Effector memory CD4-positive, alpha-beta T cell (primary cell): ENCODE data around the gene RIC1.
"Not testable (repeated sequence)": the region's sequence is repeated elsewhere in the genome, so short reads cannot be mapped to it uniquely, and the experiment has no call there.

Source experiments
- DNase-seq, 3 donors: peaks; one replicate each; pipeline ENCODE4 v3.0.0-alpha.2; 2020
- H3K27ac ChIP-seq: 2 replicates; pipeline ENCODE4 v1.7.0; 2013; ENCODE audit warnings: mild to moderate bottlenecking, low read length, moderate library complexity; ENCODE audit not compliant: insufficient read depth, poor library complexity, severe bottlenecking
- H3K27me3 ChIP-seq: replicated peaks from 2 replicates; pipeline ENCODE4 v1.7.0; 2013; ENCODE audit warnings: mild to moderate bottlenecking, low read length; ENCODE audit not compliant: insufficient read depth, control insufficient read depth, poor library complexity, severe bottlenecking
- H3K36me3 ChIP-seq: 2 replicates; pipeline ENCODE4 v1.7.0; 2013; ENCODE audit warnings: mild to moderate bottlenecking, low read length, moderate library complexity; ENCODE audit not compliant: control insufficient read depth, insufficient read depth
- H3K4me1 ChIP-seq: 2 replicates; pipeline ENCODE4 v1.7.0; 2013; ENCODE audit warnings: low read length, mild to moderate bottlenecking; ENCODE audit not compliant: control insufficient read depth, insufficient read depth, poor library complexity, severe bottlenecking
- H3K4me3 ChIP-seq: 2 replicates; pipeline ENCODE4 v1.7.0; 2013; ENCODE audit warnings: low read length, low read depth, mild to moderate bottlenecking; ENCODE audit not compliant: insufficient read depth, poor library complexity, severe bottlenecking
- H3K9me3 ChIP-seq: 2 replicates; pipeline ENCODE4 v1.7.0; 2013; ENCODE audit warnings: mild to moderate bottlenecking, low read length, moderate library complexity; ENCODE audit not compliant: control insufficient read depth

The RIC1 gene

DNA sequence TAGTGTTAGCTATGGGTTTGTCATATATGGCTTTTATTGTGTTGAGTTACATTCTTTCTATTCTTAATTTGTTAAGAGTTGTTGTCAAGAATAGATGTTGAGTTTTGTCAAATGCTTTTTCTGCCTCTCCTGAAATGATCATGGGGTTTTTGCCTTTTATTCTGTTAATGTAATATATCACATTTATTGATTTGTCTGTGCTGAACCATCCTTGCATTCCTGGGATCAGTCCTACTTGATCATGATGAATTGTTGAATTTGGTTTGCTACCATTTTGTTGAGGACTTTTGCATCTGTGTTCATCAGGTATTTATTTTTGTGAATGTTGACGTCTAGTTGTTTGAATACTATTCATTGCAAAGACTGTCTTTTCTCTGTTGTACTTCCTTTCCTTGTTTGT is 23.9 kb downstream of the RIC1 start:
- Histone ChIP-seq H3K36me3 (no peaks in the 10 kb centered on the region), H3K27me3 (no peaks in the 10 kb centered on the region), H3K27ac (no peak overlapping the region), H3K9me3 (peaks cover 7% of the 10 kb centered on the region), H3K4me3 (no peak overlapping the region), H3K4me1 (no peaks in the 10 kb centered on the region)
- DNase-seq: no peak

DNA sequence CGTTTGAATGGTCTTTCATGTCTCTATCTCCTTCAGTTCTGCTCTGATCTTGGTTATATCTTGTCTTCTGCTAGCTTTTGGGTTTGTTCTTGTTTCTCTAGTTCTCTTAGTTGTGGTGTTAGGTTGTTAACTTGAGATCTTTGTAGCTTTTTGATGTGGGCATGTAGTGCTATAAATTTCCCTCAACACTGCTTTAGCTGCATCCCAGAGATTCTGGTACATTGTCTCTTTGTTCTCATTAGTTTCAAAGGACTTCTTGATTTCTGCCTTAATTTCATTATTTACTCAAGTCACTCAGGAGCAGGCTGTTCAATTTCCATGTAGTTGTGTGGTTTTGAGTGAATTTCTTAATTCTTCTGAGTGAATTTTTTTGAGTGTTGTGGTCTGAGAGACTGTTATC is 33.9 kb downstream of the RIC1 start:
- H3K4me1 ChIP-seq, H3K27me3 ChIP-seq, DNase-seq, H3K9me3 ChIP-seq, H3K27ac ChIP-seq, H3K36me3 ChIP-seq, H3K4me3 ChIP-seq: not testable (repeated sequence)

DNA sequence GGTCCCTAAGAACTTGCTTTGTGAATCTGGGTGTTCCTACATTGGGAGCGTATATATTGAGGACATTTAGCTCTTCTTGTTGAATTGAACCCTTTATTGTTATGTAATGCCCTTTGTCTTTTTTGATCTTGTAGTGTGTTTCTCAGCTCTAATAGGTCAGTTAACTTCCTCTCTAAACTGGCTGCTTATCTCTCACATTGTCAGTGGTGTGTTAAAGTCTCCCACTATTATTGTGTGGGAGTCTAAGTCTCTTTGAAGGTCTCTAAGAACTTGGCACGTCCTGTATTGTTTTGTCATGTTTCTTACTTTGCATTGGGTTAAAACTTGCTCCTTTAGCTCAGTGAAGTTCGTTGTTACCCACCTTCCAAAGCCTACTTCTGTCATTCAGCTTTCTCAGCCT is 36.2 kb downstream of the RIC1 start:
- Histone ChIP-seq H3K36me3 (no peaks in the 10 kb centered on the region), H3K27me3 (no peaks in the 10 kb centered on the region), H3K4me1 (peaks cover 2% of the 10 kb centered on the region), H3K9me3 (no peaks in the 10 kb centered on the region), H3K27ac (no peak overlapping the region), H3K4me3 (no peak overlapping the region)
- DNase-seq: no peak

DNA sequence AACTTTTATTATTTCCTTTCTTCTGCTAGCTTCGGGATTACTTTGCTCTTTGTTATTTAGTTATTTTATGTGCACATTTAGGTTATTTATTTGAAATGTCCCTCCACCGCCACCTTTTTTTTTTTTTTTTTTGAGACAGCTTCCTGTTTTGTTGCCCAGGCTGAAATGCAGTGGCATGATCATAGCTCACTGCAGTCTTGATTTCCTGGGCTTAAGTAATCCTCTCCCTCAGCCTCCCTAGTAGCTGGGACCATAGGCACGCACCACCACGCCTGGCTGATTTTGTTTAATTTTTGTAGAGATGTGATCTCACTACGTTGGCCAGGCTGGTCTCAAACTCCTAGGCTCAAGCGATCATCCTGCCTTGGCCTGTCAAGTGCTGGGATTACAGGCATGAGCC is 38.5 kb downstream of the RIC1 start:
- Histone ChIP-seq H3K27ac (no peak overlapping the region), H3K27me3 (no peaks in the 10 kb centered on the region), H3K36me3 (no peaks in the 10 kb centered on the region), H3K4me1 (peaks cover 7% of the 10 kb centered on the region), H3K9me3 (no peaks in the 10 kb centered on the region), H3K4me3 (no peak overlapping the region)
- no peak for DNase-seq

DNA sequence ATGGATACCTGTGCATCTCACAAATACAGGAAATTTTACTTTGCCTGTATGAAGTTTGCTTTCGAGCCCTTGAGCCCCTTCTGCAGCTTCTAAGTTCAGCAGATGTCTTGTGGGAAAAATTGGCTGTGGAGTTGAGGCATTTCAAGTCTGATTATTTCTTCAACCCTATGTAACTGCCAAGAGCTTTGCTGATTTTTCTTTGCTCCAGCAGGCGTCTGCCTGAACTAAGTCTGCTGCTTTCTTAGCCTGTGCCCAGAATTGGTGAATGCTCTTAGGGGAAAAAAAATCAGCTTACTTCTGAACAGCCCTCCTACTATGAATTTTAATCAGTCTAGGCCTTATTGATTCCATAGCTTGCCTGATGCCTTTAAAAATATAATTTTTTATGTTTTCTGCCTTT is 41.2 kb downstream of the RIC1 start:
- H3K4me3 ChIP-seq: no peak overlapping the region
- no peaks in the 10 kb centered on the region for H3K9me3 ChIP-seq
- no peaks in the 10 kb centered on the region for H3K36me3 ChIP-seq
- no peak for DNase-seq
- no peak overlapping the region for H3K27ac ChIP-seq
- no peaks in the 10 kb centered on the region for H3K27me3 ChIP-seq
- peaks cover 7% of the 10 kb centered on the region for H3K4me1 ChIP-seq

DNA sequence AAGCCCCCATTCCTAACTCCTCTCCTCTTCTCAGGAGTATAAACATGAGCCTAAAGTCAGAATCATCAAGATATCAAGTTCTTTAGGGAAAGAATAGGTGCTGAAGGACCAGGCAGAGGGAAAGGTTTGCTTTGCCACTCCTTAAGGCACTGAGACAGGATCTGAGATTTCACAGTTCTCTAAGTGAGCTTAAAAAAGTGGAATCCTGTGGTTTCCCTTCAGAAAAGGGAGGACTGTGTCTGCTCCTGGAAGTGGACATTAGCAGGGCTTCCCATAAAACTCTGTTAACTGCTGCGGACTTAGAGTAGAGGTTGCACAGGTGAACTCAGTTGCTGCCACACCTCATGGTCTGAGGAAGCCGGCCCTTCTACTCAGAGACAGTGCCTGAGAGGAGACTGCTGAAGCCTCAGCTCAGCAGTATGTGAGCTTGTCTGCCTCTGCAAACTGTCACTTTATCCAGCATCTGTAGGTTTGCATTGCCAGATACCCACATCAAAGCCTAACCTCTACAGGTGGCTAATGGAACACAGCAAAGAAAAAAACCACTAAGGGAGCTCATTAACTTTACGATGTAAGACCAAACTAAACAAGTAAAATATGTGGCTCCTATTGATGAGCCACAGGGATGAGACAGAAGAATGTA is 42.9 kb downstream of the RIC1 start:
- Histone ChIP-seq H3K9me3 (no peaks in the 10 kb centered on the region), H3K27ac (no peak overlapping the region), H3K36me3 (no peaks in the 10 kb centered on the region), H3K27me3 (no peaks in the 10 kb centered on the region), H3K4me1 (peaks cover 4% of the 10 kb centered on the region), H3K4me3 (no peak overlapping the region)
- DNase-seq: no peak

DNA sequence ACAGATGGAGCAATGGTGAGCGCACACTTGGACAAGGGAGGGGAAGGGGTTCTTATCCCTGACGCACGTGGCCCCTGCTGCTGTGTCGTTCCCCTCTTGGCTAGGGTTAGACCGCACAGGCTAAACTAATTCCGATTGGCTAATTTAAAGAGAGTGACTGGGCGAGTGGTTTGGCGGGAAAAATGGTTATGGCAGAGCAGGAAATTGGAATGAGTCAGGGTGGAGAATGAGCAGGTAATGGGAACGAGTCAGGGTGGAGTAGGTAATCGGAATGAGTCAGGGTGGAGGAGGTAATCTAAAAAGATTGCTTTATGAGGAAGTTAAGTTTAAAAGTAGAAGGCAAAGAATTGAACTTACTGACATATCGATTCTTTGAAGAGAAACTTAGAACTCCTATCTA is 46.1 kb downstream of the RIC1 start:
- not testable (repeated sequence) for H3K36me3 ChIP-seq, H3K9me3 ChIP-seq, DNase-seq, H3K4me3 ChIP-seq, H3K27ac ChIP-seq, H3K27me3 ChIP-seq, H3K4me1 ChIP-seq

DNA sequence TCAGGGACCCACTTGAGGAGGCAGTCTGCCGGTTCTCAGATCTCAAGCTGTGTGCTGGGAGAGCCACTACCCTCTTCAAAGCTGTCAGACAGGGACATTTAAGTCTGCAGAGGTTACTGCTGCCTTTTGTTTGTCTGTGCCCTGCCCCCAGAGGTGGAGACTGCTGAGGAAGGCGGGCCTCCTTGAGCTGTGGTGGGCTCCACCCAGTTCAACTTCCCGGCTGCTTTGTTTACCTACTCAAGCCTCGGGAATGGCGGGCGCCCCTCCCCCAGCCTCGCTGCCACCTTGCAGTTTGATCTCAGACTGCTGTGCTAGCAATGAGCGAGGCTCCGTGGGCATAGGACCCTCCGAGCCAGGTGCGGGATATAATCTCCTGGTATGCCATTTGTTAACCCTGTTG is 54.7 kb downstream of the RIC1 start:
- not testable (repeated sequence) for H3K36me3 ChIP-seq, H3K27ac ChIP-seq, H3K27me3 ChIP-seq, H3K9me3 ChIP-seq, DNase-seq, H3K4me3 ChIP-seq, H3K4me1 ChIP-seq

DNA sequence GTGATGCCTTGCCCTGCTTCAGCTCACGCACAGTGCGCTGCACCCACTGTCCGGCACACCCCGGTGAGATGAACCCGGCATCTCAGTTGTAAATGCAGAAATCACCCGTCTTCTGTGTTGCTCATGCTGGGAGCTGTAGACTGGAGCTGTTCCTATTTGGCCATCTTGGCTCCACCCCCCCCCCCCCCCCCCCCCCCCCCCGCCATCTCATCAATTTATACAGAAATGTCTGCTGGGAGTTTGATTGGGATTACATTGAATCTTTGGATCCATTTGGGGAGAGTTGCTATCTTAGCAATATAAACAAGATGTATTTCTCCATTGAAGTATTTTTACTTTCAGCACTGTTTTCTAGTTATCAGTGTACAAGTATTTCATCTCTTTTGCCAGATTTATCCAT is 55.2 kb downstream of the RIC1 start:
- no peaks in the 10 kb centered on the region for H3K36me3 ChIP-seq
- no peak overlapping the region for H3K27ac ChIP-seq
- DNase-seq: no peak
- no peak overlapping the region for H3K4me3 ChIP-seq
- H3K4me1 ChIP-seq: no peaks in the 10 kb centered on the region
- no peaks in the 10 kb centered on the region for H3K27me3 ChIP-seq
- no peaks in the 10 kb centered on the region for H3K9me3 ChIP-seq

DNA sequence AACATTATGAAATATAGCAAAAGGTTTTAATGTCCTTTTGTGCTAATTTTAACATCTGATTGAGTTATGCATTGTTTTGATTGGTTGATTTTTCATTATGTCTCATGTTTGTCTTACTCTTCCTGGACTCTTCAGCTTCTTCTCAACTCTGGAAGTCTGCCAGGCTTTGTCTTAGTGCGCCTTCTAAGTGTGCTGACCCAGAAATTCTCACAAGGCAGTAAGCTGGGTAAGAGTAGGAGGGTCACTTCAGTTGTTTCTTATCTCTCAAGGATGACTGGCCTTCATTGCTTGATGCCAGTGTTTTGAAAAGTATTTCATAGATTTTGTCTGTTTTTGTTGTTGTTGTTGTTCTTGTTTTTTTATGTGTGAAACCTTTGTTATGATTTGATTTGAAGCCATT is 59.2 kb downstream of the RIC1 start:
- Histone ChIP-seq H3K4me3 (no peak overlapping the region), H3K27ac (no peak overlapping the region), H3K36me3 (no peaks in the 10 kb centered on the region), H3K4me1 (no peaks in the 10 kb centered on the region), H3K9me3 (no peaks in the 10 kb centered on the region), H3K27me3 (no peaks in the 10 kb centered on the region)
- no peak for DNase-seq

DNA sequence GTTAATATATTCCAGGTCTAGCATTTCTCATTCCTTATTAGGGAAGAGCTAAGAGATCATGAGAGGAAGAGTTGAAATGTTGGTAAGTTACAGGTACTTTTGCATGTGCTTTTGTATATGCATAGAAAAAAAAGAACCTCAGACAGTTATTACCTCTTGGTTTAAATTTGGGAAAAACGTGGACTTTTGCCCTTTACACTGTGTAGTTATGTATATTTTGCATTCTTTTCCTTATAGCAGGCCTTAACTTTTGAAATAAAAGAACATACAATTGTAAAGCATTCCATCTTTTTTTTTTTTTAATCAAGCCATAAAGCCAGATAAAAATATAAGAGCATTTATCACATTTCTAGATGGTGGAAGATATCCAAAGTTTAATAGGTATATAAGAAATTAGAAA is 61.4 kb downstream of the RIC1 start:
- no peak for DNase-seq
- H3K9me3 ChIP-seq: no peaks in the 10 kb centered on the region
- no peaks in the 10 kb centered on the region for H3K4me1 ChIP-seq

More for the DNA sequence above, 61.4 kb downstream of the RIC1 start:
- Histone ChIP-seq H3K36me3 (peaks cover 3% of the 10 kb centered on the region), H3K27ac (no peak overlapping the region), H3K4me3 (no peak overlapping the region), H3K27me3 (no peaks in the 10 kb centered on the region)
